CD4-positive, alpha-beta T cell treated with Interleukin-21 for 1 hour (primary cell): Measurements from ENCODE around the gene SLC38A10.

Source experiments
- DNase-seq: peaks from one replicate; pipeline ENCODE4 v3.0.0-alpha.2; 2020

Gene SLC38A10

DNA sequence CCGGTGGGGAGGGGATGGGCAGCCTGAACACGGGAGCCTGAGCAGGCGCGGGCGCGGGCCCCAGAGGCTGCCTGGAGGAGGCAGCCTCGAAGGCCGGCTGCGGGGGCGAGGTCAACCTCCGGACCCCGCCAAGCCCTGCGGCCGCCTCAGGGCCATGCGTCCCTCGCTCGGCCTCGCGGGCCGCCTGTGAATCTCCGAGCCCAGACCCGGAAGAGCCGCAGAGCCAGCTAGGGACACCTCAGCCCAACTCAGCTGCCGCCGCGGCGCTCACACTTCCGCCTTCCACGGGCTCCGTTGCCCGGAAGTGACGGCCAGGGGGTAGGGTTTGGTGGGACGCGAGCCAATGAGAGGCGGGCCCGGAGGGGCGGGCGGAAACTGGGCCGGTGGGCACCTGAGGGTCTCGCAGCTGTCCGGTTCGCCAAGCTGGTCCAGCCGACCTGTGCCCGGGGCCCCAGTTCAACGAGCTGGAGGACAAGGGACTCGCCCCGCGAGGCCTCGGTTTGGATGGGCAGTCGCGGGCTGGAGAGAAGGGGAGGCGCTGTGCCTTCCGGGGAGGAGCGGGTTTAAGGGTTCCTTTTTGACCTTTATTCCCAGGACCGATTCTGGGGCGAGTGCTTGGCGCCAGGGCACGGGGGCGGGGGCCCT is at the start of gene SLC38A10:
Gene SLC38A10 (minus strand): TSS at position 277 of the 645 bp plus-strand sequence. CDS start 386 bp downstream, outside the sequence.
- peak; percentile 90 for DNase-seq

DNA sequence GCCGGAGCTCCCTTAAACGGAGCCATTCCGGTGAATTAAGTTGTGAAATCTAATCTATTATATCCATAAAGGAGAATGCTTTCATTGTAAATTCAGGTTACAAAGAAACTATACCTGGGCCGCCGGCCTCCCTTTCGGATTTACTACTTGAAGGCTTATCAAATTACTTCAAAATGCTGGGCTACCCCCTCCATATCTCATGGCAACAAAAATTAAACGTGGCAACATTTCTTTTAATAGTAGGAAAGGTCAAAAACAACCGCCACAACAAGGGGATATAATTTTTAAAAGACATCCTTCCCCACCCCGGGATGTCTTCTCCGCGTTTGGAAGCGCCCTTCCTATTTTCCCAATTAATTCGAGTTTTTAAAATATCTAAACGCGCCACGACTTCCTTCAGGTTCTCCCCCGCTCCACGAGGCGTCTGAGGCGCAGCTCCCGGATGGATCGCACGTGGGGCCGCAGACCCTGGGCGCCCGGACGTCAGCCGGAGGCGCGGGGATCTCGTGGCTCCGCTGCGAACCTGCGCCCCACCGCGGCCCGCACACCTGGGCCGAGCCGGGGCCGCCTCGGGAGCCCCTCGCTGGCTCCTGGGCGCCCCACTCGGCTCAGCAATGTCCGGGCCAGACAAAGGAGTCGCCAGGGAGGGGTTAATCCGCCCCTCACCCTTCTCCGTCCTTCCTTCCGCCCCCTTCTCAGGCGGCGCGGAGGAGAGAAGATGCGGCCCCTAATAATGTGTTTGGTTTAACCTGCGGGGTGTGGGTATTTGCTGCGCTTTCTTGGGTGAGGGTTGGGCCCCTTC is 47.4 kb upstream of the SLC38A10 start:
- DNase-seq = no peak

DNA sequence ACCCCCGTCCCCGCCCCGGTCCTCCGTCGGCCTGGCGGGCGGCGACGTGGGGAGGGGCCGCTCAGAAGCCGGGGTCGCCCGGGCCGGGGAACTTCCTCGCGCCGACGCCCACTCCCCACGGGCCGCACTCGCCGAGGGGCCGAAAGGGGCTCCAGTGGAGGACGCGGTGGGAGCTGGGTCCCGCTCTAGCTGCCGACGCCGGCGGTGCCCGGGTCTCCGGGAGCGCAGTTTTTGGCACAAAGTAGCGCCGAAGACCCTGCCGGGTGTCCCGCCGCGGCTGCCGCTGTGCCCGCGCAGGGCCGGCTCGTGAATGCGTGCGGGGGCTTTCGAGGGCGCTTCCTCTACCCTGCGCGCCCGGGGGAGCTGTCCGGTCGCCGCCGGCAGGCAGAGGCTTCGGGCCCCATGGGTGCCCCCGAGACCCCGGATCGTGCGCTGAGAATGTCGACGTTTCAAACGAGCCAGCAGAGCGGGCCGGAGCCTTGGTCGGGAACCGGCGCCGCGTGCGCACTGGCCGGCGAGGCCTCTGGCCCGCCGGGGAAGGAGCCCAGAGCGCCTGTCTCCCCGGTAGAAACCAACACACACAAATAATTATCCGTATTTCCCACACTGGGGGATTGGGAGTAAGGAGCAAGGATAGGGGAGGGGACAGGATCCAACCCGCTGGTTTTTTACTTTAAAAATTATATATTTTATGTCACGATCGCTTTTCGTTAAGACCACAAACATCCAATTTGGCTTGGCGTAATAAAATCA is 46.6 kb upstream of the SLC38A10 start:
- no peak for DNase-seq

DNA sequence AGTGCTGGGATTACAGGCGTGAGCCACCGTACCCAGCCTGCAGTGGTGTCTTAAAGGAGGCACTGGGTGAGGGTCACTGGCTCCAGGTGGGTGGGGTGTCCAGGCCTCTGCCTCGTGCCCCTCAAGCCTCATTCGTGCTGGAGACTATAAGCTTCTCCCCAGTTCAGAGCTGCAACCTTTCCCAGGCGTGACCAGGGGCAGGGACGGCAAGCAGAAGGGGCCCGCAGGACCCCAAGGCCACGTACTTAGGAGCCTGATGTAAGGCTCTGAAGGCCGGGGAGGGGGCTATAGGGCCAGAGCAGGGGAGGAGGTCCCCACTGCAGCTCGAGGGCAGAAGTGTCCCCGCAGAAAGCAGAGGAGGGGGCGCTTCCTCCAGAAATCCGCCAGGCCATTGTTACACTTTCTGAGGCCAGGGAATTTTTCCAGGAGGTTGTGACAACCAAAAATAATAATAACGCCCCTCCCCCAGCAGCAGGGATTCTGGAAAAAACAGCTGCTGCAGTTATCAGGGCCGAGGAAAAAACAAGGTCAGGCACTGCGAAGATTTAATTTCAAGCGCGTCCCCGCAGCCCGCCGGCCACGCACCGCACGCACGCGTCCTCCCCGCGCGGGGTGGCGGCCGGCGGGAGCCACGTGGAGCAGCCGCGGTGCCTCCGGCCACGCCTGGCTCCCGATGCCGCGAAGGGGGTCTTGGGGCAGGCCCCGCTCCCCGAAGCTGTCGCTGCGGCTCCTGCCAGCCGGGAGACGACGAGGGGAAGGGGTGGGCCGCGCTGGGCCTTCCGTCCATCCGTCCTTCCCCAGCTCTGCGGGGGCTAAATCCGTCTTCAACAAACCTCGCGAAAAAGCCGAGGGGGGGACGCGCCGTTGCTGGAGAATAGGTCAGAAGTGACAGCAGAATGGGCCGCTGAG is 45.8 kb upstream of the SLC38A10 start:
- DNase-seq = no peak

DNA sequence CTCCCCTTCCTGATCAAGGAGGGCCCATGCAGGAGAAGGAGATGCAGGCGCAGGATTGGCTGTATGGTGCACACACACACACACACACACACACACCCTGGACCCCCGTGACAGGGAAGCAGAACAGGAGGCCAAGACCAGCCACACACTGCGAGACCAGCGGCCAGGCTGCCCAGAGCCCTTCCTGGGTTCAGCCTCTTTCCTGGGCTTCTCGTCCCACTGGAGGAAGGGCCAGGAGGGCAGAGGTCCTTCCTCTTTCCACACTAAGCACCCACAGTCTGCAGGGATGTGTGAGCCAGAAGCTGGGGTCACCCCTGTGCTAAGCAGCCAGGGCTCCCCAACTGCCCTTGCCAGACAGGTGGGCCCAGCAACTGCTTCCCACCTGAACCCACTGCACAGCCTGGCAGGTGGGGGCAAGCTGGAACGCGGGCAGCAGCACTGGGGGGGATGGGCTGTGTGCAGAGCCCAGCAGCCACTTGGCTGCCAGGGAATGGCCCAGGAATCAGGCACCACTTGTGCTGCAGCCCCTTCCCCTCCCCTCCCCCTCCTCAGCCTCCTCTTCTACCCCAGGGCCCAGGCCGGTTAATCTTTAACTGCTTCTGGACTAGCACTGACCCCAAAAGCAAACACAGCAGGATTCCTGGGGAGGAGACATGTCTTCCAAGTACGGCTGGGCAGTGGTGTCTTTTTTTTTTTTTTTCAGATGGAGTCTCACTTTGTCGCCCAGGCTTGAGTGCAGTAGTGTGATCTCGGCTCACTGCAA is 44.6 kb upstream of the SLC38A10 start:
- no peak for DNase-seq

DNA sequence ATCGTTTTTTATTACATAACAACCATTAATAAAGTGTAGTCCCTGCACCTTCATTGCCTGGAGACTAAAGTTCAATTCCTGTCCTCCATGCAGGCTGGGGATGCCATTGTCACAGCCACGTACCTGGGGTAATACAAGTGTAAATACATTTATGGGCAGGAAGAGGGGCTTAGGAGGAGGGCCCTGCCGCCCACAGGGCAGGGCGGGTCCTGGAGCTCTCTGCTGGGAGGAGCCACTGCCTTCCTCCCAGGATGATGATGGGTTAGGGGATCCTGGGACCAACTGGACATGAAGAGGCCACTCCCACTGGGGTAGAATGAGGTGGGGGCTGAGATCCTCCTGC is 44.1 kb upstream of the SLC38A10 start:
- no peak for DNase-seq

DNA sequence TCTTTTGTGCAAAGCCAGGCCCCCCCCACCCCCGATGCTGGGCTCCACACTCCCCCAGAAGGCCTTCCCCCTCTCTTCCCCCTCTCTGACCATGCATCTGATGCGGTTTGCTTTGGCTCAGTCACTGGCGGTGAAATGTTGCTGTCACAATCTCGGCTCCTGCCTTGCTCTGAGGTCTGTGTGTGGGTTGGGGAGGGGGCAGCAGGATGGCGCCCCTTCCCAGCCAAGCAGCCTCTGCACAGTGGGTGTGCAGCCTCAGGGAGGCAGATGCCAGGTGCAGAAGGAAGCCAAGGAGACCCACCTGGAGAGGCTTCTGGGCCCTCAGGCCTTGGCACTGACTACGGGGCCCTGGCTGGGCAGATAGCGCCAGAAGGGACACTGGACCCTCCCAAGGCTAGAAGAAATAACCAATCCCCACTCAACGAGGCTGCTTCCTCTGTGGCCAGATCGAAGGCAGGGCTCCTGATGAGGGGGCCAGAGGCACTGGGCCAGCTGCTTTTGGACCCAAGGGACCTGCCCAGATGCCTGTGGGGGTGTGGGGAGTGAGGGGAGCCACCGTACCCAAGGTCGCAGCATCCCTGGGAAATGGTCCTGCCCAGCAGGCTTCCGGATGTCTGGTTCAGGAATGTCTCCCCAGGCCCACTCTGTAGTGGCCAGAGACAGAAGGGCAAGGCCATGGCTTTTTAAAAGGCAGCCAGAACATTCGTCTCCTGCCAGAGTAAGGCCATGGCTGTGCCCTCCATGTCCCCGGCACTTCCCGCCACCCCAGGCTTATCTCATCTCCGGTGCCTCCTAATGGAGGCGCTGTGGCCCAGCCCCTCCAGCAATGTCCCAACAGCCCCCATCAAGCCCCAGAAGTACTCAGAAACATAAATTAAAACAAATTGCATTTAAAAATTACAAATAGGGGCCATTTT is 43.4 kb upstream of the SLC38A10 start:
- DNase-seq = no peak

DNA sequence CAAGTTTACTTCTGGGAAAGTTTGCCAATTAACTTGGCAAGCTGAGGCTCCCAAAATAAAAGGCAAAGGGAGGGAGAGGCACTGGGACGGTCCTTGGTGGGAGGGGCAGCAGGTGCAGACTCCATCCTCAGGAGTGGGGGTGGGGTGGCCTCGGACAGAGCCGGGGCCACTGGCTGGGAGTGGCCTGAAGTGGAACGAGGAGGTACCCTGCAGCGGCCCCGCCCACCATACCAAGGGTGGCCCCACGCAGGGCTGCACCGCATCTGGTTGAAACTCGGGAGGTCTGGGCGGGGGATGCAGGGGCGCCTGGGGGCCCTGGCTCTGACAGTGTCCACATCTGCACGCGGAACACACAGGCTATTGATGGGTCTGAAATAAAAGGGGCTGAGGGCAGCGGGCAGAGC is 42.4 kb upstream of the SLC38A10 start:
- DNase-seq = no peak

DNA sequence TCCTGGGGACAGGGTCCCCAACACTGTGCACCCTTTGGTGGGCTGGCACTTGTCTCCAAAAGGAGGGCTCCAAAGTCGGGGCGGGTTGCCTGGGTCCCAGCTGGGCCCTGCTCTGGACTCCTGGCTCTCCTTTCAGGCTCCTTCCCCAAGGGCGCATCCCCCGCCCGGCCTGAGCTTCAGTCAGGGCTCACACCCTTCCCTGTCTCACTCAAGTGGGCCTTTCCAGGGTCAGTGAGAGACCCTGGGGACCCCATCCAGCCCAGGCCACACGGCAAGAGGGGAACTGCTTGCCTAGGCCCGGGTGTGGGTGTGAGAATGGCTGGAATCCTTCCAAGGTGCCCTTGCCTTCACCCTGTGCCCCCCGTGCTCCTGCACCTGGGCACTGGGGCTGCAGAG is 41.8 kb upstream of the SLC38A10 start:
- DNase-seq = no peak

DNA sequence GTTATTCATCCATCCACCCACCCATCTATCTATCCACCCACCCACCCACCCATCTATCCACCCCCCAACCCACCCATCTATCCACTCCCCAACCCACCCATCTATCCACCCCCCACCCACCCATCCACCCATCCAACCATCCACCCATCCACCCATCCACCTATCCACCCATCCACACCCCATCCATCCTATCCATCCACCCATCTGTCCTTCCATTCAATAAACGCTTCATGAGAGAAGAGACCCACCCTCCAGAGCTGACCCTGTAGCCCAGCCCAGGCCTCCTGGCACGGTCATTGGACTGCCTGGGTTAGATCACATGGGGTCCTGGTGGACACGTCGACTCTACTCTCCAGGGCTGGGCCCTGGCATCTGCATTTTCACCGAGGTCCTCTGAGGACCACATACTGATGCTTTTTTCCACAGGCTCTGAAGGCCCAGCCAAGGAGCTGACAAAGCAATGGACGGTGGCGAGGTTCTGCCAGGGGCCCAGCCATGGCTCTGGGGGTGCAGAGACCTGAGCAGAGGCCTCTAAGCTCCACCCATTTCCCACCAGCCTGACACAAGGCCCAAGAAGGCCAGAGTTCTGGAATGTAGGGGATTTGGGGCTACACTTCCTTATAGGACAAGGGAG is 41.3 kb upstream of the SLC38A10 start:
- no peak for DNase-seq

DNA sequence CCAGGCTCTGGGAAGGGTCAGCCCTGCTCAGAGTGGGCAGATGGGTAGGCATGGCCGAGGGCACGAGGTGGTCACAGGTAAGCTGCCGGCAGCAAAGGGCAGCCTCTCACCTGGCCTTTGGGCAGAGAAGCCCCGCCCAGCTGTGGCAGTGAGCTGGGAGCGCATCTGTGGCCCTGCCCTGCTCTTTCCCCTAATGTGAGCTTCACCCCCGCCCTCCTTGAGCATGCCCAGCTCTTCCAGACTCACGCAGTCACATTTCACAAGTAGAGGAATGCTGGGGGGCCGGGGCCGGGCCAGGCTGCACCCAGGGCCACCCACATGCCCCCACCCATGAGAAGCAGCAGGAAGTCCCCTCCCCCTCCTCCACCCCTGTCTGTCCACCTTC is 40.7 kb upstream of the SLC38A10 start:
- DNase-seq = no peak

DNA sequence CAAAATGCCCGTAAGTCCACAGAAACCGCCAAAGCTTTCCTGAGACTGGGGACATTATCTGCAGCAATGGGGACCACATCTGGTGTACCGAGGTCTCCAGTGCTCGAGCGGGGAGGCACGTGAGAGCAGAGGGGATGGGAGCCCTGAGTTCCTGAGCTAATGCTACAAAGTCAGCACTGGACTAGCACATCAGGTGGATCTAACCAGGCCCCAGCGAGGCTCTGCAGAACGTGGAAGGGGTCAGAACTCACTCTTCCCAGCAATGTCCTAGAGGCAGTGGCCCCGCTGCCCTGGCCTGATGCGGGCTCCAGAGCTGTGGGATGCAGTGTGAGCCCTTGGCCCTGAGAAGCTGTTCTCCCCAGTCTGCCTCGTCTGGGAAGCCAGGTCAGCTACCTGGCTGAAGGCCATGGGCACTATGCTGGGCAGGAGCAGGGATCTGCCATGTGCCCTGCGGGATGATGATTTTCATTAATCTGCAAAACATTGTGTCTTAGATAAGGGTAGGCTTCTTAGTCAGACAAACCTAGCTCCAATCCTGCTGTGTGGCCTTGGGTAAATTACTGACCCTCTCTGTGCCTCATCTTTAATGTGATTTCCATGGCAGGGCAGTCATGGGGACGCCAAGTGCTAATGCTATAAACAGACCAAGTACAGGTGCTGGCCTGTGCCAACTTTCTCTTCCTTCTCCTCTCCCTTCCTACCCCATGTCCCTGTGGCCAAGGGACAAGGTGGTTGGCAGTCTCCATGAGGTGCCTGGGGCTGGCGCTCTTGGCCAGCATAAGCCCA is 40.1 kb upstream of the SLC38A10 start:
- DNase-seq = no peak

DNA sequence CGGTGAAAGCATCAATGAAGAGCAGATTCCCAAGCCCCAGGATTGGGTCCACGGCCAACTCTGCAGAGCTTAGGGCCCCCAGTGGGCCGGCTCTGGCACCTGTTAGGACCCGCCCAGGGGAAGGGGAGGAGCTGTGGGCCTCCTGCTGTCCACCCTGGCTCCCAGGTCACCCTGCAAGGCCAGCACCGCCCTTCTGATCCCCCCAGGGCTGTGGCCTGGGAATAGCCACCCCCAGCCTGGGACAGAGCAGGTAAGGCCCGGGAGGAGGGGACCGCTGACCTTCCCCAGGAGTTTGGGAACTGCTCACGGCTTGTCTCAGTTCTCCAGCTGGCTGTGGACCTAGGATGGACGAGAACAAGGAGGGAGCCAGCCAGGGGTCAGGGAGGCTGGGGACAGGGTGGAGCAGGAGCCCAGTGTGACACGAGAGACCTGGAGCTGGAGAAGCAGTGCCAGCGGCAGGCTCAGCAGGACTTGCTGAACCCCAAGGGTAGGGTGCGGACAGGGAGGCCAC is 39.3 kb upstream of the SLC38A10 start:
- DNase-seq = no peak

DNA sequence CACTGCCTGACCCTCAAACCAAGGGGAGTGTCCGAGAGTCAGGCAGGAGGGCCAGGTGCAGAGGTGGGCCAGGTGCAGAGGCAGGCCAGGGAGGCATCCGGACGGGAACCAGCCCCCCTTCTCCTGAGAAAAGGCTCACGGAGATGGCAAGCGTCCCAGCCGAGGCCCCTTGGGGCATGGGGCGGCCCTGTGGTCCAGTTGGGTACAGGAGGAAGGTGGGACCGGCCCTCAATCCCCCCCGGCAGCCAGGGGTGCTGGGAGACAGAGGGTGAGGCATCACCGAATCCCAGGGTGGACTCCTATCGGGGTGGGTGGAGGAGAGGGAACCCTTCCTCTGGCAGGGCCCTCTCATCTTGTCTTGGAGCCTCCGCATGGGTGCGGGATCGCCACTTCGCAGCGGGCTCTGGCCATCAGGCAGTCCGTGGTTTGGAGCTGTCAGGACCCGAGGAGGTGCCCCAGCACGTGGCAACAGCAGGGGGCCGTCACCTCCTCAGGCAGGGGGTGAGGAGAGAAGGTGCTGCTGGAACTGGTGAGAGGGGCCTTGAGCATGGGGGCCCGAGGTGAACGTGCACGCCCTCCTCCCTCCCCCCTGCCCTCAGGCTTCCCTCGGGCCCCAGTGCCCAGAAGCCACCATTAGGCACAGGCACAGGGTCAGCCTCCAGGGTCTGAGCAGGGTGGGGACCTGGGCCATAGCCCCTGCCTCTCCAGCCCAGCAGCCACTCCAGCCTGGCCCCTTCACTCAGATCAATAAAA is 38.7 kb upstream of the SLC38A10 start:
- no peak for DNase-seq

DNA sequence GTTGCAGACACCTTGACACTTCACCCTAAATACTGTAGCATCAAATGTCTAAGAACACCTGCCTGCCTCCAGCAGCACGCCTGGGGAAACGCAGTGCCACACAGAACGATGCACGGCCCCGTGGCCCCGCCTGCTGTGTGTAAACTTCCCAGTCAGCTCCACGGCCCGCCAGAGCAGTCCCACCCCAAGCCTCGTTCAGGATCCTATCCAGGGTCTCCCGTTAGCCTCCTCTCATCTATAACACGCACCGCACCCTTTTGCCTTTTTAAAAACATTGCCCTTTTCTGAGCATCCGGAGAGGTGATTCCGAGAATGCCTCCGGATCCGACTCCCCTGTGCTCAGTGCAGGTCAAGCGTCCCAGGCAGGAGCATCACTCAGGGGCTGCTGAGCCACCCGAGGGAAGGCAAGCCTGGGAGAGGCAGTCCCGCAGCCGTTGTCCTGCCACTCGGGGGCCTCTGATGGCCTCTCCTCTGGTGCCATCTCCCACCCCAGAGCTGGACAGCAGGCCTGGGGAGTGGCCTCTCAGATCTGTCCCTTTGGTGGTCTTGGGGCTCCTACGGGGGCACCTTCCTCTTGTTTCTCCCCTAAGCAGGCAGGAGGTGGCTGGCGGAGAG is 37.9 kb upstream of the SLC38A10 start:
- DNase-seq = no peak

DNA sequence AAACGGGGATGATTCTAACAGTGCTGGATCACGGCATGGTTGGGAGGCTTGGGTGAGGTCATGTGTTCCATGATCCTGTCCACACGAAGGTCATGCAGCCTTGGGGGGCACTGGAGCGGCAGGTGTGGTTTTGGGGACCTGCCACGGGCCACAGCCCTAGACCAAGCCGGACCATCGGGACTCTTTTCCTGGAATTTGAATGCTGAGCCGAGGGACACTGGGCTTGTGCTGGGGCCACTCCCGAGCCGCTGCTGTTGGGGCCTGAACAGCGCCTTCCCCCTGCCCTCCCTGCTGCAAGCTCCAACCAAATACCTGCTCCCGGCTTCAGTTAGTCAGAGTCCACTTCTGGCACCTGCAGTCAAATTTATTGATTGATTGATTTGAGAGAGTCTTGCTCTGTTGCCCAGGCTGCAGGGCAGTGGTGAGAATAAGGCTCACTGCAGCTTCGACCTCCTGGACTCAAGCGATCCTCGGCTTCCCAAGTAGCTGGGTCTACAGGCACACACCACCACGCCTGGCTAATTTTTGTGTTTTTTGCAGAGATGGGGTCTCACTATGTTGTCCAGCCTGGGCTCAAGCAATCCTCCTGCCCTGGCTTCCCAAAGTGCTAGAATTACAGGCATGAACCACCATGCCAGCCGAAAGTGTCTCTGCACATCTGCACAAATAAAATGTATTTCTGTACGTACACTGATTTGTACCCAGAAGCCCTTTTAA is 37.2 kb upstream of the SLC38A10 start:
- DNase-seq = no peak

DNA sequence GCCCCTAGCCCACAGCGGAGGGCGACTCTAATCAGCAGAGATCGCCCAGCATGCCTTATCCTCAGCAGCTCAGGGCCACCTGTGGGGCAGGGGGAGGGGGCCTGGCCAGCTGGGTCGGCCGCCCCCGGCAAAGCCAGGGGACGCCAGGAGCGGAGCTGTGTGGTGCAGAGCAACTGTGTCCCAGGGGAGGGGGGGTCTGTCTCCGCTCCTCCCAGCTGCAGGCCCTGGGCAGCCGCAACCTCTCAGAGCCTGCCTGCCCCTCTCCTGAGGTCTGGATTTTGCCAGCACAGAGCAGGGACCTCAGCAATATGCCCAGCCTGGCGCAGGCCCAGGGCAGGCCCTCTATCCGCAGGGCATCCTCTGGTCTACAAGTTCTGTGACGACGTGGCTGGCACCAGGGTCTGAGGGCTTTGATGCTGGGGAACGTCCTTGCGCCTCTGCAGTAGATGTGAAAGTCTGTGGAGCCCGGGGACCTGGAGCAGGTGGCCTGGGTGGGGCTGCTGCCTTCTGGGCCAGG is 36.5 kb upstream of the SLC38A10 start:
- DNase-seq = no peak
